HG03520 (cell line): ENCODE measurements around the gene PON3.
A peak's percentile ranks its signal among the peaks of the same experiment; 100 is the strongest.

Experiments used
- ATAC-seq: cut with Tn5 transposase; IDR thresholded peaks from one replicate; pipeline ENCODE4 v1.9.1; 2021; ENCODE audit warnings: mild to moderate bottlenecking, moderate library complexity; ENCODE audit not compliant: unreplicated experiment

Gene PON3

DNA sequence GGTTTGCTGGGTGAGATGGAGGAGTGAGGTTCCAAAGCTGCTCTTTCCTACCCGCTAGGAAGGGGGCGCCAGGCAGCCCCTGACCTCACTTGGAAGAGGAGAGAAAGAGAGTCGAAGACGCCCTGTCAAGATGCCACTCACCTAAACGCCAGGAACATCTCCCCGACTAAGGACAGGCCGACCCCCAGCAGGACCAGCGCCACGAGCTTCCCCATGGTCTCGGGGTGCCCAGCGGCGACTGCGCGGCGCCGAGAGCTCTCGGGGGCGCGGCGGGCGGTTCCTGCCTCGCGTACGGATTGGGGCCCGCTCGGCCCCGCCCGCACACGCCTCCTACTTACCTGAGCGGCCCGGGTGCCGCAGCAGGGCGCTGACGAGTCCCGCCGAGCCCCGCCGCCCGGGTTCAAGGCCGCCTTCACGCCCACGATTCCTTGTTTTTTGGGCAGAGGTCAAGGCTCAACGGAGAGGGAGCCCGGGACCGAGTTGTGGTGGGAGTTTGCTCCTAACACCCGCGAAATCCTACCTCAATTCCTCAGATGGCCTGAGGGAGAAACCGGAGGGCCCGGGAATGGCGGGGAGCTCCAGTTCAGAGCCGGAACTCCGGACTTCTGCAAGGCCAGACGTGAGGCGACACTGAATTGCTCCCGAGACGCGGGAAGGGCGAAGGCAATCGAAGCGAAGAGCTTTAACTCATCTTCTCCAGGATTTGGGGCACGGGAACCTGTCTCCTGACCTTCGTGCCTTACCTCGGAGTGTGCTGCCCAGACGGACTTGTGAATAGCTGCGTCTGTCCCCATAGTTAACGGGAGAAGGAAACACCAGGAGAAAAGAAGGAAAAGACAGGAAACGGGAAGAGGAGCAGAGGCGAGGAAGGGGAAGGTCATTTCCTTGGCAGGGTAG is at the start of gene PON3:
TSS of gene PON3 (minus strand) at position 240 of the 897 bp plus-strand sequence. CDS start at position 215, 25 bp downstream.
- no peak for ATAC-seq

DNA sequence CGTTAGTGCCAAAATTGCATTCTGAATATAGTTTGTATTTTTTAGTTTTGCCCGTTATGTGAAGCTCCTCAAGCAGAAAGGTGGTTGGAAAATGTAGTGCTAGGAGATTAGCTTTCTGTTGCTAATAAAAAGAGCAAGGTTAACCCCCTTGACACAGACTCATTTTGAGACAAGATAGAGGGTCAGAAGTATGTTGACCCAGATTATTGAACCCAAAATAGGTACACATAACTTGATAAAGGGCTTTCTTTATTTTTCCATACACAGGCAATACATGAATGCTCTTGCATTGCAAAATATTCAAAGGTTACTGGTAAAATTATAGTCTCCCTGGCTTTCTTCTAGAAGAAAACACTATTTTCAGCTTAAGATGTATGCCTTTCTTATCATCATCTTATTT is 48.6 kb upstream of the PON3 start:
- no peak for ATAC-seq

DNA sequence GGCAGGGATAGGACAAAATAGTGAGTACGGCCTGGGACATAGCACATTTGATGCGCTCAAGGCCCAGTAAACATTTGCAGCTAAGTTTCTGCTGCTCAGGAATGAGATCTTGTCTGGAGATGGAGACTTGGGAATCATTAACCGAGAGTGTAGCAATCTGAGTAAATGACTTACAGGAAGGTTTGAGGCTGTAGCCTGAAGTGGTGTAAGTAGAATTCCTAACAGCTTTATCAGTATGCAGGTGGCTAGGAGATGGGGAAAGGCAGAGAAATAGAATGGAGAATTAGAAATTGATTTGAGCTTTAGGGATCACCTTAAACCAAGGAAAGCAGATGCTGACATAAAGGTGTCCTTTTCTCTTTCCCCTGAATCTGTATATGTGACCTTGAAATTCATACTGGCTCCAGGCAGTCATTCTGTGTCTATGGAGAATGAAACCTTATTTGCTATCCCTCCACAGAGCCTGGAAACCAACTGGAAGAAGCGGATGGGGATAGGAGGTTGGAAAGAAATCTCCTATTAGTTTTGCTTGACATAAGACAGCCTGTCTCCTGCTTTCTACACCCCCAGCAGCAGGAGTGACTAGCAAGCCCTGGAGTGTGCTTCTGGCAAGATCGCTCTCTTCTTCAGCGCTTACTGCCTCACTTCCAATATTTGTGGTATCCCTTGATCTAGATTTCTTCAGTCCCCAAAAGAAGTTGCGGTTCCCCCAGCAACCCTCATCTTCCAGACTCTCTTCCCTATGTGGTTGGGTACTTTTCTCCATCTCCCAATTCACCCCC is 45.1 kb upstream of the PON3 start:
- no peak for ATAC-seq

DNA sequence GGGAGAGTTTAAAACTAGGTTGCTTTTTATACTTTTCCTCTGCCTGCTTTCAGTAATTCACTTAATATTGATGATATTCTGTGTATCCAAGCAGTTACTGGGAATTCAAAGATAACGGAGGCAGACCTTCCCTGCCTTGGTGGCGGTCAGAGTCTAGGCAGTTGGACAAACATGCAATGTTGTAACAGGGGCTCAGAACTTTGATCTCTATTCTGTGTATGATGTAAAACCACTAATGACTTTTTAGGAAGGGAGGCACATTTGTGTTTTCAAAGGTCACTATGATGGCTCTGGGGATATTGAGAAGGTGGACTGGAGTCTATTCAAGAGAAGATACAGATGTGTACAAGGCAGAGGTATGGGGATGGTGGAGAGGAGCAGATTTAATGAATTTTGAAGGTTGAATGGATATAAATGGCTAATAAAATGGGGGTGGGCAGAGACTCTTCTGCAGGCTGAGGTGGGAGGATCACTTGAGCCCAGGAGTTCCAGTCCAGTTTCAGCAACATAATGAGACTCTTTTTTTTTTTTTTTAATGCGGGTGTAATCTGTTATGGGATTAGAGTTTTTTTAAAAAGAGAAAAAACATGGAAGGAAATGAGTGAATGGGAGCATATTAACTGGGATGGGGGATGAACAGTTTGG is 44.3 kb upstream of the PON3 start:
- ATAC-seq = no peak

DNA sequence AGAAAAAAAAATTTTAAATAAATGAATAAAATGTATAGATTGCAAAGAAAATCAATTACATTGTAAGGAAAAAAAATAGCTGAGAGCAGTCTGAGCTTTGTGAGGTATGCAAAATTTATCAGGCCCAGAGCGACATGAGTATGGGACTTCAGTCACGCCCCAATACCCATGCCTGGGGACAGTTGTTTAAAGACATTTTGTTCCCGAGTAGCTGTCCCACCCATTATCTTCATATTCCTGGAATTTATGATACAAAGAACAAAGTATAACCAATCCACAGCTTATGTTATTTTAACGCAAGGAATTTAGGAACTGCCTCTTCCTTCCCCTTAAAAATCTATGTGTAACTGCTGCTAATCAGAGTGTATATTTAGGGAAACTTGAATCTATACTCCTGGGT is 40.2 kb upstream of the PON3 start:
- ATAC-seq = no peak

DNA sequence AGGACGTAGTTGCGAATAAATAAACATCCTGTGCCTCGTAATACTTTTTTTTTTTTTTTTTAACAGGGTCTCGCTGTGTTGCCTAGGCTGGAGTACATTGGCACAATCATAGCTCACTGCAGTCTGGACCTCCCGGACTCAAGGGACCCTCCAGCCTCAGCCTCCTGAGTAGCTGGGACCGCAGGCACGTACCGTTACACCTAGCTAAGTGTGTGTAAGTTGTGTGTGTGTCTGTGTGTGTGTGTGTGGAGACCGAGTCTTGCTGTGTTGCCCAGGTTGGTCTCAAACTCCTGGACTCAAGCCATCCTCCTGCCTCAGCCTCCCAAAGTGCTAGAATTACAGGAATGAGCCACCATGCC is 39.2 kb upstream of the PON3 start:
- no peak for ATAC-seq

DNA sequence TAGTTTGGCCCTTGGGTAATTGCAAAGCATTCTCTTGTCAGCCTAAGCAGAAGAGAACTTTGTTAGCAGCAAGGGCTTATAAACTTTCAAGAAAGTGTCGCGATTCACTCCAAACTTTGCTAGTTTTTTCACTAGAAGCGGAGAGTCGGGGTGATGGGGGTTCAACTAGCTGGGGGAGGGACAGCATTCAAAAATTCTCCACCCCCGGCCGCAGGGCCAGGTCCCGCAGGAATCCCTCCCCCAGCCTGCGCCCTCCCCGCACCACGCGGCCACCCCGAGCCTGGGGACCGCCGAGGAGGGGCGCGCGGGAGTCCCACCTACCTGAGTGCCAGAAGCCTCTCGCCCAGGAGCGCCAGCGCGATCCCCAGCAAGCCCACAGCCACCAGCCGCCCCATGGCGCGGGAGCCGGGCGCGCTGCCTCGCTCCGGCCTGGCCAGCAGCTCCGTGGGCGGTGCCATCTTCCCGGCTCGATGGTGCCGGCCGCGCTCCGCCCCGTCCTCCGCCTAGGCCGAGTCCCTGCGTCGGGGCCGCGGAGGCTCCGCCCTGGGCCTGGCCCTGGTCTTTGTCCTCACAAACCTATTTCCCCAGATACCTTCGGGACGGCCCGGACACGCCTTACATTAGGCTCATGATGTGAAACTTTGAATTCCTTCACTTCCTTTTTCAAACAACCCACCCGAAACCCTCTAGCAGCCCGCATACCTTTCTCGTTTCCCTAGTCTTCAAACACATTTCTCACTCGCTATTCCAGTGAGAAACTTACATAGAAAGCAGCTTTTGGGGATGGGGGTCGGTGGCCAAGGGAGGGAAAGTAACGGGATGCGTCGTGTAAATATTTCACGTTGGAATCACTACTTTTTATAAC is 38.6 kb upstream of the PON3 start, which contains the start of gene PON2:
TSS of gene PON2 (minus strand) at position 472 of the 865 bp plus-strand sequence. CDS start at position 395, 77 bp downstream.
- ATAC-seq = peak; percentile 91

DNA sequence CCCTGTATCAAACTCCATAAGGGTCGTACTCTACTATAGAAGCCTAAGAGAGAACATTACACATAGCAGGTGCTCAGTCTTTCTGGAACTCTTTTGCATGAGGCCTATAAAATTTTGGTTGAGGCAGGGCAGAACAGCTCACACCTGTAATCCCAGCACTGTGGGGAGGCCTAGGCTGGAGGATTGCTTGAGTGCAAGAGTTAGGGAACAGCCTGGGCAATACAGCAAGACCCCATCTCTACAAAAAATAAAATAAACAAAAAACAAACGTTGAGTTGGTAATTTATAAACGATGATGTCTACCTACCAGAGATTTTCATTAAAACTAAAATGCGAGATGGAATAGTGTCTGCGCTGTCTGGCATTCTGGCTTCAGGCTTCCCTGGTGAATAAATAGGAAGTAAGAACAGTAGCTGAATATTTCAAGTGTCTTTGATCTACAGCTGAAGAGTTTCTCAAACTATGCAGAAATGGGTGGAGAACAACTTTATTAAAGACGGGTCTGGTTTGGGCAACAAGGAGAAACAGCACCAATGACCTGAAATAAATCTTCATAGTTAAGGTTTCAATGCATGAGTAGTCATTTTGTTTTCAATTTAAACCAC is 37.9 kb upstream of the PON3 start:
- no peak for ATAC-seq

DNA sequence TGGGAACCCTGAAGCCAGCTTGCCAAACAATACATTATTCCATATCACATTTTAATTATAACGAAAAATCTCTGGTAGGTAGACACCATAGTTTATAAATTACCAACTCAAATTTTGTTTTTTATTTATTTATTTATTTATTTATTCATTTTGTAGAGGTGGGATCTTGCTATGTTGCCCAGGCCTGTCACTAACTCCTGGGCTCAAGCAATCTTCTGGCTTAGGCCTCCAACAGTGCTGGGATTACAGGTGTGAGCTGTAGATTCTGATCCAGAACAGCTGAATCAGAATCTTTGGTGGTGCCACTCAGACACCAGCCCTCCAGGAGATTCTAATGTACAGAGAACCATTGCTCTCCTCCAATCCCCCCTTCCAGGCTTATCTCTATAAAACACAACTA is 37.0 kb upstream of the PON3 start:
- ATAC-seq = no peak

DNA sequence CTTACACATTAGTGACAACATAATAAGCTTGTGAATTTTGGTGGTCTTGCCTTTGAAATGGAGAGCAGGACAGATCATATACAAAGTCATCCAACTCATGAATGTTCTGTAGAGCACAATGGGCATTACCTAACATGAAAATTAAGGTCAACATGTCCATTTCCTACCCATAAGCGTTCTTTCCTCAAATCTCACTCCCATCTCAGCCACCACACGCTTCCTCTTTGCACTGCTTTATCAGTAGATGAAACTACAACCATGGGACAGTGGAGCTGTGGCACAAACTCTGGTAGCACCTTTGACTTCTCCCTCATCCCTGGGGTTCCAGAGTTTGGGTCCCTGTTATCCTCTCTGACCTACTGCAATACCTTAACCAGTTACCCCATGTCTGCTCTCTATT is 36.4 kb upstream of the PON3 start:
- no peak for ATAC-seq

DNA sequence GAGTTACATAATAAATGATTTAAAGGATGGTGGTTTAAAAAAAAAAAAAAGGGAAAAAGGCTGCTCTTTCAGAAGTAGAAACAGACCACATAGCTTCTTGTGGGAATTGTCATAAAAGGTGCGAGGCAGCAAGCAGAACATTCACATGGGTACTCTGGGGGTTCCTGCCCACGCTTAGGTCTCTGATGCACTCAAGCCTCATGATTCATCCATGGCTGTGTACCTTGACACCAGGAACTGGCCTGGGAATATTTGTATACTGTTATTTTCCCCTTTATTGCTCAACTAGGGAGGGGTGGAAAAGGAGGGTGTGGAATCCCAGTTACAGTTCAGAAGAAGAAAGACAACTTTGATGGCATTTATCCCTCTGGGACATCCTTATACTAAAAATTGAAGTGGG is 34.7 kb upstream of the PON3 start:
- ATAC-seq = no peak

DNA sequence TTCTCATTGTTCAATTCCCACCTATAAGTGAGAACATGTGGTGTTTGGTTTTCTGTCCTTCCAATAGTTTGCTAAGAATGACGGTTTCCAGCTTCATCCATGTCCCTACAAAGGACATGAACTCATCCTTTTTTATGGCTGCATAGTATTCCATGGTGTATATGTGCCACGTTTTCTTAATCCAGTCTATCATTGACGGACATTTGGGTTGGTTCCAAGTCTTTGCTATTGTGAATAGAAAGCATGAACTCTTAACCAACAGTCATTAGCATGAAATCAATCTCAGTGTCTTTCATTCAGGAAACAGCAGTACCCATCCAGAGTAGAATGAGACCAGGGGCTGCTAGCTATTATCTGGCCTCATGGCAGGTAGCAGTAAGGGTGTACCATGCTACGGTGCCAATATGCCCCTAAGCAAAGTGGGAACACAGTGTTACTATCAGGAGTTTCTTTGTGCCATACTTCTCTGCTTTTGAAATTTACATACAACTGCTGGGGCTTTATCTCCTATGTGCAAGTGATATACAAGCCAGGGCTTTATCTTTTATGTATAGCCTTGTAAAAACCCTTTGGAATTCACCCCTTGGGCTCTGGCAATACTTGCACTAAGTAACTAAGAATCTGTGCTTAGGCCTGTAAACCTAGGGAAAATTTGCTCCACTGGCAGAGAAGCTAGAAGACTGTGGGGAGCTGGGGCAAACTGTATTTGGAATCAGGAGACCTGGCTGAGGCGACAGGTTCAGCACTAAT is 33.2 kb upstream of the PON3 start:
- ATAC-seq = no peak

DNA sequence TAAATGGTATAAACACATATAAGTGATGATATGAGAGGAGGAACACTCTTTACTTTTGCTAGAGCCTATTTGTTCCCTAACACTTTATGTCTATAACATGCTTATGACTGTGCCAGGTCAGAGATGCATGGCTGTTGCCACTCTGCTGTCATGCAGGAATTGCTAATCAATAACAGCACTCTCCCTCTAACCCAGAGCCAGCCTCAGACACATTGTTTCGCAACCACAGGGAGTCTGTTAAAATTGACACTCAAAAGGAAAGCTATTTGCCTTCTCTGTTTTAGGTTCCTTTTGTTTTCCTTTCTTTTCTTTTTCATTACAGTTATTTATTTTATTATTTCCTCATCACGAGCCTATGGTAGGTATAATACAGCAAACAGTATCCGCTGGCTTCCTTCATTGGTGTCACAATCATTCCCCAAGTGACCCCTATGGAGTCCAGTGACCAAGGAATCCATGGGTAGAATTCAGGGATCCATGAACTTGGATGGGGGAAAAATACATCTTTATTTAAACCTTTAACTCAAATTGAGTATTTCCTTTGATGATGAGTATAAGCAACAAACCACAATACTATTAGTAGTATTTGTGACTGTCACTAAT is 31.8 kb upstream of the PON3 start:
- ATAC-seq = no peak

DNA sequence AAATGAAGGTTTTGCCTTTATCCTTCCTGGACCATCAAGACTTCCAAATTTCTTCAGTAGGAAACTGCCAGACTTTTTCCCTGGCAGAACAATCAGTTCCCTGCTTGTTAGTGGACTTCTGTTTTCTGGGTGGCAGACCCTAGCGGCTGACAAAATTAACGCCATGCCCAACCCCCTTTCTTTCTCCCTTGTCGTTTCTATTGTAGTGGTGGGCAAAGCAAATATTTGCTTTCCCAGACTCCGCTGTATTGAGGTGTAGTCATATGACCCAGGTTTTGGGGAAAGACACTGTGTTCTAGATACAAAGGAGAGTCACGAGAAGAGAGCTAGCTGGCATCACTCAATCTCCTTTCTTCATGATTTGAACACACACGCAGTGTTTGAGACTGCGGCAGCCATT is 31.0 kb upstream of the PON3 start:
- ATAC-seq = no peak

DNA sequence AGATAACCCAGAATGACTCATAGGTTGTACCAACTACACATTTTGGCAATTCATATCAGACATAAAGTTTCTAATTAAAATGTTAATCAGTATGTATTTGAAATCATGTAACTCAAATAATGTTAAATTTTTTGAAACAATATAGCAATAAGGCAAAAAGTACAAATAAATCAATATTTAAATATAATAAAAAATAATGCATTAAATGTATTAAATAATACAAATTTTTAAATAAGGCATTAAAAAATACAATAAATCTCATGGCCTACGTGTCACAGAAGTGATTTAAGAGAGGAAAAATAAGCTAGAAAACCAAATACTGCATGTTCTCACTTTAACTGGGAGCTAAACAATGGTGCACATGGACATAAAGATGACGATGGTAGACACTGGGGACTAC is 29.5 kb upstream of the PON3 start:
- ATAC-seq = no peak

DNA sequence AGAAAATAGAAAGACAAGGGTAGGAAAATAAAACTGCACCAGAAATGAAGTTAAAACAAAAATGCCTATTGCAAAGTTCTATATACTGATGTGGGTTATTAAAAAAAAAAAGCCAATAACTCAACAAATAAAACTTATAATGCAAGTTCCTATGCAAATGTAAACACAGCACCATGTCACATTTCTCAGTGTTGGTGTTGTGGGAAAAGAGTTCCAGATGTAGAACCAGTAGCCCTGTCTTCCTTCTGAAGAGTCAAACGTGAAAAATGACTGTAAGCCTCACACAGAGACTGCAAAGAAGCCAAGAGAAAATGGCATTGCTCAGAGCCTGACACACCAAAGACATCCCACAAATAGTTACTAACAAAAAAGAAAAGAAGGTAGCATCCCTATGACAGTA is 28.5 kb upstream of the PON3 start:
- ATAC-seq = no peak

DNA sequence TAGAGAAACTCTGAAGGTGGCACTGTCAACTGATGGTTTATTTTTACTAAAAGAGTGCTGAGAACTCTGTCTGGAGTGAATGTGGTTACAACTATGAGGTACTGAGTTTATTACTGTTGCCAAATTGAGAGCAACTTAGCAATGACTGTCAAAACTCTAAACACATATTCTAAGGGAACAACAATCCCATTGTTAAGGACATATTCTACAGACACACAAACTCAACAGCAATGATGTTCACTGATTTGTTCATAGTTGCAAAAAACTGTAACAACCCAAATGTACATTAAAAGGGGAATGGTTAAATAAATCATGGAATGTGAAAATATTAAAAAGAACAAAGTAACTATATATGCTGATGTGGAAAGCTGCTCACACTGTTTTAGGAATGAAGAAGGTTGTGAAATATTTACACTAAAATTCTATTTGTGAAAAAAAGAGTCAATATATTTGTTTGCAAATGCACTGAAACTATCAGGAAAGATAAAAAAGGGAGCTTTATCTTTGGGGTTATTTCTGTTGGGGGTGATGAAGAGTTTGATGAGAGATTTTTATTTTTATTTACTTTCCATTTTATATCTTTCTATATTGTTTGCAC is 25.8 kb upstream of the PON3 start:
- no peak for ATAC-seq

DNA sequence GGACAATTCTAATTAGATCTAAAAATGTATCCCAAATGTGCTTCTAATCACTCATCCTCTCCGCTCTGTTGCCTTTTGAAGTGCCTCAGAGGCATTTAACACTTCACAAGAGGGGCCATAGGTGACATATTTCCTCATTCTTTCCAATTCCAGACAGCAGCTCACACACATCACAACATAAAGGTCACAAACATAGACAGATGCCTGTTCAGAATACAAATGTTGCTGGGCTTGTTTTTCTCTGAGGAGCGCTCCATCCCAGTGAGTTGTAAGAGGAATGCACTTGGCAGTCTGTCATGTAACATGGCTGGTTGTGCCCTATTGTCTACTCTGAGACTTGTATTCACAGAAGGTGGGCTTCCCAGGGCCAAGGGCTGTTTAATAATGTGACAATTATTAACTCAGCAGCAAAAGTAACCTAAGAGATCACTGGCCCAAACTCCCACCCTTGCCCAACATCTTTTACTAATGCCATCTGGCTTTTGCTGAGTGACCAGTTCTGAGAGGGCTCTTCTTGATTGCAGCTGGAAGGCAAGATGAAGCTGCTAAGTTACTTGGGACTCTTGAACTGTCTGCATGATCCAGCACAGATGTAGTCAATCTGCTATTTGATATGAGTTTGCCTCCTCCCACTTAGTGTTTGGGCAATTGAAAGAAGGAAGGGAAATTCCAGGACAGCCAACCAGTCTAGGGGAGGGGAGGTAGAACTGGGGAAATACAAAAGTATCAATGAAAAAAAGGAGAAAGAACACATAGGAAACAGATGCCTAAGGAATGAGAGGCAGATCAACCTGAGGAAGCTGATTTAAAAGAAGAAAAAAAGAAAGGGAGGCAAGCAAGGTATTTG is 25.0 kb upstream of the PON3 start:
- no peak for ATAC-seq
